ENCODE measurements around the gene CD274.

Gene CD274

DNA sequence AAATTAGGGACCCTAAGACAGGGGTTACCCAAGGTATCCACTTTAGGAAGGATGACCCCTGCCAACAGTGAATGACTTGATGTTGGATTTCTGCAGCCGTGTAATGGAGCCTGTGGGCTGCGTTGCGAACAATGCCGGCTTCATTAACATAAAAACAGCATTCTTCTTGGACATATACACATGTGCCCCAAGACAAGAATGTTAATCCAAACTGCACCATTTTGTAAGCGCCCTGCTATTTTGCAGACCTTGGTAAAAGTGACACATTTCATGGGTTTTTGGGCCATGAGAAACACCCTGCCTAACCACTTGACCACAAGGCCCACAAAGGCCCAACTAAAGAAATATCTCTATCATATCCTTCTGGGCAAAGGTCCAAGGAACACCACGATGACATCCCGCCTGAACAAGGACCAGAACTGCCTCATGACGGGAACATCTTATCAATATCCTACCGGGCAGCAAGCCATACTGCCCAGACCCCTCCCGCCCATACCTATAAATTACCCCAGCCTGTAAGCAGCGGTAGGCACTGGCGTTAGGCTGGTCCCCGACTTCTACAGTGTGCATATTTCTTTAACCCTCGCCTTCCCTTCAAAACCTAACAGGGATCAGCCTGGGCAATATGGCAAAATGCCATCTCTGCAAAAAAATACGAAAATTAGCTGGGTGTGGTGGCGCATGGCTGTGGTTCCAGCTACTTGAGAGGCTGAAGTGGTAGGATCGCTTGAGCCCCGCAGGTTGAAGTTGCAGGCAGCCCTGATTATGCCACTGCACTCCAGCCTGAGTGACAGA is 50.3 kb downstream of the CD274 start:
- DNase-seq = no peak

DNA sequence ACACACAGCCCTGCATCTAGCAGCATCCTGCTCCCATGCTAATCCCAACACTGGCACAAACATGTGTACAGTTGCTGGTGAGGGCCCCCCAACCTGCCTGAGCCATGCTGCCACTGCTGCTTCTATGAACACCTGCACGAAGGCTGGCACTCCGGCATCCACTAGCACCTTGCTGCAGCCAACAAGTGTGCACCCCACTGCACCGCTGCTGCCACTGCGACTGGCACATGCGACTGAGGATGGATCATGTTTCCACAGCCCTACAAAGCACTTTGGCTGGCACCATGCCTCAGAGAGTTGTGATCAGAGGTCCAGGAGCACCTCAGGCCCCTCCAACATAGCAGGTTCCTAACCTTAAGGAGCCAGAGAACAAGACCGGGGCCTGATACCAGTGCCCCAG is 52.2 kb downstream of the CD274 start:
- DNase-seq = no peak

DNA sequence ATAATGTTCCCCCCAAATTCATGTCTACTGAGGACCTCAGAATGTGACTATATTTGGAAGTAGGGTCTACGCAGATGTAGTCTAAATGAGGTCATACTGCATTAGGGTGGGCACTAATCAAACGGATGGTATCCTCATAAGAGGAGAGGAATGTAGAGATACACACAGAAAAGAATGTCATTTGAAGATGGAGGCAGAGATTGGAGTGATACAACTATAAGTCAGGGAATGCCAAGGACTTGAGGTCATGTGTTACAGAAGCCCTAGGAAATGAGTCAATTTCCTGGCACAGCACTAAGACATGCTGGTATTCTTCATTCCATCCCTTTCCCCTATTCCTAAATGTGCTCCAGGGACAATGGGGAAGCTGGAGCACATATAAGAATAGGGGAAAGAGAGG is 59.2 kb downstream of the CD274 start:
- no peak for DNase-seq

DNA sequence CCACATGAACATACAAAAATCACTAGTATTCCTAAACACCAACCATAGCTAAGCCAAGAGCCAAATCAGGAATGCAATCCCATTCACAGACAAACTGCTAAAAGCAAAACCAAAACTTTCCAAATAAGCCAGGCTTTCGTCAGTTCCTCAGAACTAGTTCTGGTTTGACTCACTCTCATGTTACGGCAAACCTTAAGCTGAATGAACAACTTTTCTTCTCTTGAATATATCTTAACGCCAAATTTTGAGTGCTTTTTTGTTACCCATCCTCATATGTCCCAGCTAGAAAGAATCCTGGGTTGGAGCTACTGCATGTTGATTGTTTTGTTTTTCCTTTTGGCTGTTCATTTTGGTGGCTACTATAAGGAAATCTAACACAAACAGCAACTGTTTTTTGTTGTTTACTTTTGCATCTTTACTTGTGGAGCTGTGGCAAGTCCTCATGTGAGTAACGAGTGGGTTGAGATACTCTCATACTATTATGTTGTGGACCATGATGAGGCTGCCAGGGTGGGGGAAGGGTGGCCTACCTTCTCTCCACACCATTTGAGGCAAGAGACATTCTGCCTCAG is 60.1 kb downstream of the CD274 start, which contains the start of gene PDCD1LG2:
Gene PDCD1LG2 (plus strand): TSS at position 172 of the 572 bp plus-strand sequence. CDS start 12,016 bp downstream, outside the sequence.
- no peak for DNase-seq

DNA sequence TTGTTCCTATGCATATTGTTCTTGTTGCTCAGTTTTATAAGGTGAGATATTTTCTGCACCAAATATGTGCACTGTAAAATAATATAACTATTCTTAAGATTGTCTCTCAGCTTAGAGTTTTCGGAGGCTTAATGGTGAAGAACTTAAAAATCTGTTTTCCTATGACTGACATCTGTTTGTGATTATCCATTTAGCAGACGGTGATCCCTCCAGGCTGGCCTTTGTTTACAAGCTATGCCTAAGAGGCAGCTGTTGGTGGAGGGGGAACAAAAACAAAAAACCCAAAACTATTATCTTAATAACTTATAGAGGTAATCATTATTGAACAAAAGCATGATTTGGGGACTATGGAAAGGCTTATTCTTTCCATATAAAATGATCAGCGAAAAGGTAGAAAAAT is 60.6 kb downstream of the CD274 start:
- no peak for DNase-seq

DNA sequence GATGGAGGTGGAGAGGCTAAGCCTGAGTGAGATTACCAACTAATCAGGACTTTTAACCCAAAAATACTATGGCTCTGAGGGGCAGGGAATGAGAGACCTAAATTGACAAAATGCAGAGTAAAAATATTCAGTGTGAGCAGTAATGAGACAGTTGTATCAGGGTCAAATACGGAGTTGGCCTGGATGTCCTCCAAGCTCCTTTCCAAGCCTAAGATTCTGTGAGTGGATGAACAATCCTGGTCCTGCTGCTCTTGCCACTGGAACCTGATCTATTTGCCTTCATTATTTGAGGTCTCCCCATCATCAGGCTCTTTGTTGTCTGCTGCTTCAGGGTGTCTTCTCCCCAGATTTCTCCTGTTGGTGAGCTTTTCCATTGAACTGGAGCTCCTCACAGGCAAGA is 61.1 kb downstream of the CD274 start:
- DNase-seq = no peak

DNA sequence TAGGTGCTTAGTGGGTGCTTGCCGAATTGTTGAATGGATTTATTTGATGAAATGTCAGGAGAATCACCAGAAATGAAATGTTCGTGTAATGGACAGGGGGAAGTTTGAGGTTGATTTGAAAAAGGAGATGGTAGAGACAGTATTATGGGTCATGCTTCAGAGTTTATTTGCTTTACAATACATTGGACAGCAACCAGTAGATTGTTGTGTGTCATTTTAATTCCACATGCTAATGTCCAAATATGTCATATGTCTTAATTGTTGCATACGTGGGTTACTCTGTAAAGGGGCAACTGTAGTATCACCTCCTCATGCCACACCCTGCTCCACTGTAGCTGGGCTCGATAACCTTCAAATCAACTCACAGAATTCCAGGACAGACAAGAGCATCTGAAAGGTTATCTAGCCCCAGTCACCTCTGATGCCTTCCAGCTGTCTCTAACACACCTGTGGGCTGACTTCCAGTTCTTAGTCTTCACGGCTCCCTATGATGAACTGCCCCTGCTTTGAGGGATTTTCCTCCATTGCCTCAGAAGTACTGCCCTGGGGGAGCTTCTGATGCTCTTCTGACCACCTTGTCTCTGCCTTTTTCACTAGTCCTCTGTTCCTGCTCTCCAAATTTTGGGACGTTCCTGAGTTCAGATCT is 61.7 kb downstream of the CD274 start:
- no peak for DNase-seq

DNA sequence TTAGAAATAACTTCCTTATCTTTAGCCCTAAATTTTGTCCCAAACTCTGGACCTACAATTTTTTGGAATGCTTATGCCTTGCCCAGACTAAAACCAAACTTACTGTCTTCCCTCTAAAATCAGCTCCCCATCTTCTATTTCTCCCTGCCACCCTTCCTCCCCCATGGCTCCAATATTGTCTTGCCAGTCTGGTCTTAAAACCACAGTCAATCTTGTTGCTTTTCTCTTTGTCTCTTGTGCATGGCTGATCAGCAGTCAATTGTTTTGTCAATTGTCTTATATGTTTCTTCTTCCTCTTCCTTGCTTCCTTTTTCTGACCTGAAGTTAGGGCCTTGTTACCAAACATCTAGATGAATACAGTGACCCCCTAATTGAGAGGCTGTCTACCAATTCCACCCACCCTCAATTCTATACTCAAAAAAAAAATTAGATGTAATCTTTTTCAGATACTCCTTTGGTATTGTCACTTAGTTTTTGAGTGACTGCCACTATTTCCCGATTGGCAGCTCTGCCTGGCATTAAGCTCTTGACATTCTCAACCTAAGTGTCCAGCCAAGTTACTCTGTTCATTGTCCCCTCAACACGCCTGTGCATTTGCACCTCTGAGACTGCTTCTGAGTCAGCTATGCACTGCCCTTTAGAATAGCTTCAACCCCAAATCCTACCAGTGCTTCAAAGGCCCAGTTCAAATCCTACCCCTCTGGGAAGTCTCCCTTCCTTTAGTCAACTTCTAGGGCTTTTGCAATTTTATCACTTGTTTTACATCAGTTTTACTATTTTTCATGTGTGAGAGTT is 62.5 kb downstream of the CD274 start:
- DNase-seq = no peak

DNA sequence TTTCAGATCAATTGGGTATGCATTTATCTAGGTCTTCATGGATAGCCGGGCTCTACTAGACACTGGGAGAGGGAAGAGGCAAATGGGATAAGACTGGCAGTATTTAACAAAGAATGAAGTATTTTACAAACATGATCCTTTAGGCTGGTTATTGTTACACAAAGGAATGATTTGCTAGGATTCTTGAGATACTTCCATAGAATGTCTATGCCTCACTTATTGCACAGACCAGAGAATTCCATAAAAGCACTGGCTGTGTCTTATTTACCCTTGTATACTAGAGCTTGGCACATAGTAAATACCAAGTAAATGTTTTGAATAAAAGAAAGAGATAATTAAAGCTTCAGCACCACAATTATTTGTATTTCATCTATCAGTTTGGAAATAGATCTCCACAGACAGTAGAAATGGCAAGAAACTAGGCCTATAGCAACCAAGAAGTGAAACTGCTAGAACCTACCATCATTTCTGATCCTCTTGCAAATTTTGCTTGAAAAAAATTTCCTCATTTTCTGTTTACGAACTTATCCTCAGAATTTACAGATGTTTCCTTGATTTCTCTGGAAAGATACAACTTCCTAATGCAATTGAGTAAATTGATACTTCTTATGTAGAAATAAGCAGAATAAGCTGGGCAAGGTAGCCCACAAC is 63.7 kb downstream of the CD274 start:
- DNase-seq = no peak

DNA sequence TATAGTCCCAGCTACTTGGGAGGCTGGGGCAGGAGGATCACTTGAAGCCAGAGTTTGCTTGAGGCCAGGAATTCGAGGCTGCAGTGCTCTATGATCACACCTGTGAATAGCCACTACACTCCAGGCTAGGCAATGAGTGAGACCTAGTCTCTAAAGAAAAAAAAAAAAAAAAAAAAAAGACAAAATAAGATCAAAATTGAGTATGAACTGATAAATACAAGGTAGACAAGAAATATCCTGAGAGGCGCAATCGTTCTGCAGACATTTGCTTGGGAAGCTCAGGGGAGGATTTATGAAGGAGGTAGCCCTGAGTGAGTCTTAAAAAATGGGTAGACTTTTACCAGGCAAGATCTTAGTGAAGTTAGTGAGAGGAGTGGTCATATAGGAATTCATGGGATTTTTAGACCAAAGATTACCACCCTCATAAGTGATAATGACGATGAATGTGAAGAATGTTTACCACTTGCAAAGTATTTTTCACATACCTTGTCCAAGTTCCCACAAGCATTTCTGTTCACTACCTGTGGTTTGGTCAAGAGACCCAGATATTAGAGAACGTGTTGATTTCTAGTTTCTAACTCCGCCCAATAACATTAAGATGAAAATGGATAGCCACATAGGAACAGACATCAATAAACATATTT is 64.4 kb downstream of the CD274 start:
- no peak for DNase-seq

DNA sequence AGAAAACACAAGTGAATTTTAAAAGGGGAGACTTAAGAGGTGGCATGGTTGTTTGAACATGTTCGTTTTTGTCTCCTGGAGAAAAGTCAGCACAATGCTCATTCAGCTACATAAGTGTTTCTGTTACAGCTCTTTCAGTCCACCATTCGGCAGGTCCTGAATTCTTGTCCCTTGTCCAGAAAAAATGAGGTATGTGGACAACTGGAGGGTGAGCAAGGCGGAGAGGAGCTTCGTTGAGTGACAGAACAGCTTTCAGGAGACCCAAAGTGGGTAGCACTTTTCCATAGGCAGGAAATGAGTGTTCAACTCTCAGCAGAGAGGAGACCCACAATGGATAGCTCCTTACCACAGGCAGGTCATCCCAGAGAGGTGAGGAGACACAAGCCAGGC is 64.9 kb downstream of the CD274 start:
- no peak for DNase-seq

DNA sequence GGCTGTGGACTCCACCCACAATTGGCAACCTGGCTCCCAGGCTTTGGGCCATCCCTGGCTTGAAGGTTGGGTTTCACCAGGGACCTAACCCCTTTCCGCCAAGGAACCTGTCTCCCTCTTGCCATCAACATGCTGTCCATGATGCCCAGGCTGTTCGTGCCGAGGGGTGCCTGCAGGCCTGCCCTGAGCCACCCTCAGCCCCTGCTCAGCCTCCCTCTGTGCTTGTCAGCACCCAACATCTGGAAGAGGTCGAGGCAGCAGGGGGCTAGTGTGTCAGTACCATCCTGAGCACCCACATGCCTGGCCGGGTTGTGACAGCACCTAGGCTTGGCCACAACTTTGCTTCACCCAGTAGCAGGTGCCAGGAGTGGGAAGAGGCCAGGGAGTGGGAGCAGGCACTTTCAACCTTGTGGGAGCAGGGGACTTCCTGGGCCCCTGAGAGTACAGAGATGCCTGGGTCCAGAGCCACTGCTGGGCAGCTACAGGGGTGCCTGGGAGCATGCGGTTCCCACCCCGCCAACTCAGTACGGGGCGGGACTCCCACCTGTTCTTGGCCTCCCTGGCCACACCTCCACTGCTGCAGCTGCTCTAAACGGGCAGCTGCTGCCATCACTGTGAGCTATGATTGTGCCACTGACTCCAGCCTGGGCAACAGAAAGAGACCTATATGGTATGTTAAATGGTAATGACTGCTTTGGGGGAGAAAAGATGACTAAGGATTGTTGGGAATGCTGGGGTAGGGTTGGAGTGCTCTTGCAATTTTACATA is 66.3 kb downstream of the CD274 start:
- no peak for DNase-seq

DNA sequence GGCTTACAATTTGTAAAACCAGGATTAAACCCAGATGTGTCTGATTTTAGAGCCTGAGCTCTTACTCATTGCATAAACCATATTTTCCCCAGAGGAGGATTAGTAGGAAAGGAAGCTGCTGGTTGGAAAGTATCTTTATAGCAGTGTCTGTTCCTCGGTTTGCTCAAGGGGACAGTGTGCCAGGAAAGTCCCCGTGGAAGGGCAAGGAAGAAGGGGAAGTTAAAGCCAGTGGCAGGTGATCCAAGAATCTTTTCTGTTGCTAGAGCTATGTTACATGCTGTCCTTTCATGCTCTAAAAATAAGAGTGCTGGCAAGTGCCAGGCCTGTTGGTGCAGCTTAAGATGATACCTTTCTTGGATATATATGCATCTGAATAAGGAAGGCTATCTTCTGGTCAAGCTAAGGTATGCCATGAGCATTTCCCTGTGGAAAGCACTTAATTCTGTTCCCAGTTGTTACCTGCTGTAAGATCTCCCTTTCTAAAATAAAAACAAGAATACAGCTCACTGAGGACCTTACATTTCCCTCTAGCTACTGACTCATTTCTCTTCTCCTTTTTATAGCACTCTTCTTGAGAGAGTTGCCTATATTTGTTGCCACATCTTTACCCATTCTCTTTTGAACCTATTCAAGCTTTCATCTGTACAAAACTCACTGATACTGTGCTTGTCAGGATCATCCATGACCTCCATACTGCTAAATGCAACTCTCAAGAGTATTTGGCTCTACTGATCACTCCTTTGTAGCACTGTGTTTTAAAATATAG is 68.0 kb downstream of the CD274 start:
- DNase-seq = no peak

DNA sequence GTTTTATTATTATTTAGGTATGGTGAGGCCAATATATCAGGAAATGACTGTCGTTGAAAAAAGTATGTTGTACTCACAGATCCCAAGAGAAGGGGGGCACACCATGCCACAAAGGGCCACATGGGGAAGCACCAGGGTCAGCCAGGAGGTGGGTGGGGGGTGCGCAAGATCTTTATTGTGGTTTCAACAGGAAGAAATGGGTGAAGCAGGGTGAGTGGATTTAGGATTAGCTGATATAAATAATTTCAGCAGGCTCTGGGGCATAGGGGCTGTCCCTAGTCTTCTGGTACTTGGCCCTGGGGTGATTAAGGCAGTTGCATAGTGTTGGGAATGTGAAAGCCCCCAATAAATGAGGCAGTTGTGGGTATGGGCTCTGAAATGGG is 68.6 kb downstream of the CD274 start:
- no peak for DNase-seq
